Nephron (organoid): ENCODE results near the gene MRPL33.

ENCODE experiments used
- H3K27ac Mint-ChIP-seq, 3 experiments: 2 replicates each; pipeline ENCODE4 v1.8.0; 2020; ENCODE audit warnings: mixed read lengths in 3 of 3, mild to moderate bottlenecking in 2 of 3, moderate library complexity in 1 of 3
- H3K27me3 Mint-ChIP-seq: 2 replicates; pipeline ENCODE4 v1.8.0; 2021; ENCODE audit warnings: low read depth, mild to moderate bottlenecking, moderate library complexity, mixed read lengths
- H3K36me3 Mint-ChIP-seq: 2 replicates; pipeline ENCODE4 v1.8.0; 2020; ENCODE audit warnings: low read depth, mixed read lengths
- H3K4me1 Mint-ChIP-seq: 2 replicates; pipeline ENCODE4 v1.8.0; 2020; ENCODE audit warnings: mixed read lengths
- H3K4me3 Mint-ChIP-seq, 3 experiments: 2 replicates each; pipeline ENCODE4 v1.8.0; 2020; ENCODE audit warnings: mild to moderate bottlenecking in 3 of 3, mixed read lengths in 3 of 3, moderate library complexity in 2 of 3
- H3K9me3 Mint-ChIP-seq: 2 replicates; pipeline ENCODE4 v1.8.0; 2020; ENCODE audit warnings: mixed read lengths
- TF ChIP-seq, protein P1 (sequence below), 3 experiments: fragments of 200-600 bp; sonication (generic); IDR thresholded peaks; one replicate each; pipeline ENCODE4 v1.5.0; 2021; ENCODE audit warnings: antibody characterized with exemption in 3 of 3; ENCODE audit not compliant: unreplicated experiment in 3 of 3

The MRPL33 gene

DNA sequence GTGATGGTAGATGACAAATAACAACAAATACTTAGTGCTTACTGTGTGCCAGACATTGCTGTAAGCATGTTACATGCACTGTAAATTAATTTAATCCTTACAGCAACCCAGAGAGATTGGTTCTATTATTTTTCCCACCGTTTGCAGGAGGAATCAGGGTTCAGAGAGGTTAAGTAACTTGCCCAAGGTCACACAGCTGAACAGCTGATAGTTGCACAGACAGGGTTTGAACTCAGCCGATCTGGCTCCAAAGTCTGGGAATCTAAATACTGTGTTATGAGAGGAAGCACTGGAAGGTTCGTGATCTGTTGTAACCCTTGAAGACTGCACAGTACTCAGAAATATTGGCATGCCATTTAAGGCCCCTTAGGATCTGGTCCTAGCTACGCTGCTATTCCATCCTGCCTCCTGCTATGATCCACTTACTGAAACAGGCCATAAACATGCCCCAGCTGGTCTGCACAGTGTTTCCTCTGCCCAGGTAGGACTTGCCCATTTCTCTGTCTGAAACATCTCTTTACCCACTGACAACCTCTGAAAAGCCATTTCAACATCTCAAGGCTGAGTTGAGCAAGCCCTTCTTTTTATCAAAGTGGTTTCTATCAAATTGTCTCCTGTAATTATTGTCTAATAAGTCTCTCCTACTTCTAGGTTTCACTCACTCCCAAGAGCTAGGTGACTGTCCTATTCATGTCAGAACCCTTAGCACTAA, 40.4 kb upstream of the MRPL33 start:
- H3K36me3 Mint-ChIP-seq, result no peaks in the 10 kb centered on the region
- H3K4me1 Mint-ChIP-seq, result peaks cover 15% of the 10 kb centered on the region
- H3K9me3 Mint-ChIP-seq, result no peaks in the 10 kb centered on the region
- H3K27me3 Mint-ChIP-seq, result no peaks in the 10 kb centered on the region
- TF ChIP-seq, protein P1, sequence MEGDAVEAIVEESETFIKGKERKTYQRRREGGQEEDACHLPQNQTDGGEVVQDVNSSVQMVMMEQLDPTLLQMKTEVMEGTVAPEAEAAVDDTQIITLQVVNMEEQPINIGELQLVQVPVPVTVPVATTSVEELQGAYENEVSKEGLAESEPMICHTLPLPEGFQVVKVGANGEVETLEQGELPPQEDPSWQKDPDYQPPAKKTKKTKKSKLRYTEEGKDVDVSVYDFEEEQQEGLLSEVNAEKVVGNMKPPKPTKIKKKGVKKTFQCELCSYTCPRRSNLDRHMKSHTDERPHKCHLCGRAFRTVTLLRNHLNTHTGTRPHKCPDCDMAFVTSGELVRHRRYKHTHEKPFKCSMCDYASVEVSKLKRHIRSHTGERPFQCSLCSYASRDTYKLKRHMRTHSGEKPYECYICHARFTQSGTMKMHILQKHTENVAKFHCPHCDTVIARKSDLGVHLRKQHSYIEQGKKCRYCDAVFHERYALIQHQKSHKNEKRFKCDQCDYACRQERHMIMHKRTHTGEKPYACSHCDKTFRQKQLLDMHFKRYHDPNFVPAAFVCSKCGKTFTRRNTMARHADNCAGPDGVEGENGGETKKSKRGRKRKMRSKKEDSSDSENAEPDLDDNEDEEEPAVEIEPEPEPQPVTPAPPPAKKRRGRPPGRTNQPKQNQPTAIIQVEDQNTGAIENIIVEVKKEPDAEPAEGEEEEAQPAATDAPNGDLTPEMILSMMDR (IDR thresholded peaks at IDR 0.05; ENCODE audit: unreplicated experiment in 3 of 3), result no peak
- H3K4me3 Mint-ChIP-seq, result no peak overlapping the region
- H3K27ac Mint-ChIP-seq, result peak overlapping the region; percentile 19 to 61 (median 37)

DNA sequence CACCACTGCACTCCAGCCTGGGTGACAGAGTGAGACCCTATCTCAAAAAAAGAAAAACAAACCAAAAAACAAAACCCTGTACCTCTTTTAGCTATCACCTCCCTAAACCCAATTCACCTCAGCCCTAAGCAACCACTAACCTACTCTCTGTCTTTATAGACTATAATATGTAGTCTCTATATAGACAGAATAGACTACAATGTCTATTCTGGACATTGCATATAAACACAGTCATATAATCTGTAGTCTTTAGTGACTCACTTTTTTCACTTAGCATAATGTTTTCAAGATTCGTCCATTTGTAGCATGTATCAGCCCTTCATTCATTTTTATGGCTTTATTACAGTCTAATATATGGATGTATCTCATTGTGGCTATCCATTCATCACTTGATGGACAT, 37.2 kb upstream of the MRPL33 start:
- H3K4me1 Mint-ChIP-seq, result peaks cover 9% of the 10 kb centered on the region

DNA sequence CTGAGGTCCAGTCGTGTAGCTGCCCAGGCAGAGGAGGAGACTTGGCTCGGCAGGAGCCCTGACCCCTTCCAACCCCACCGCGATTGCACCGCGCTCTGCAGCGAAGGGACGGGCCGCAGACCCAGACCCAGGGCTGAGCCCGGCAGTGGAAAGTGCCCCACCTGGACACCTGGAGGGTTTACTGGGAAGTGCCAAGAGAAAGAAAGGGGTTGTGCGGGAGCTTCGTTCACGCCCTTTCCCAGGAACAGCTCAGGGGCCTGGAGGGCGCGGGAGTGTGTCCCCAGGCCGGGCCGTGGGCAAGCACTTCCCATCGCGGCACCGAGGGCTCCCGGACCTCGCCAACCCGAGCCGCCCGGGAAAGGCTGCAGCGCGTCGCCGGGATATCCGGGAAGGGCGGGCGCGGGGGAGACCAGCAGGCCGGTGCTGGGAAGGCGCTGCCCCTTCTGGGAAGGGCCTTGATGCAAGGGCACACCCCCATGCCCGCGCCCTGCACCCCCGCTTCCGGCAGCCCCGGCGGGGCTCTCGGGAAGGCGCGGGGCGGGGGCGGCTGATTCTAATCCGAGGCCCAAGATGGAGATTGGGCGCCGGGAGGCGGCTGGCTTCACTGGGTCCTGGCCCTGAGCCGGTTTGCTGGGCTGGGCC, 36.1 kb upstream of the MRPL33 start:
- H3K9me3 Mint-ChIP-seq, result peaks cover 6% of the 10 kb centered on the region
- peak overlapping the region; percentile 20 to 82 (median 48) for H3K27ac Mint-ChIP-seq
- H3K4me1 Mint-ChIP-seq, result peaks cover 9% of the 10 kb centered on the region
- TF ChIP-seq, protein P1 (IDR thresholded peaks at IDR 0.05; ENCODE audit: unreplicated experiment in 3 of 3), result no peak
- no peaks in the 10 kb centered on the region for H3K36me3 Mint-ChIP-seq
- H3K27me3 Mint-ChIP-seq, result peaks cover 6% of the 10 kb centered on the region
- peak overlapping the region; percentile 74 to 78 (median 77) for H3K4me3 Mint-ChIP-seq

More for the DNA sequence above, 37.2 kb upstream of the MRPL33 start:
- H3K4me3 Mint-ChIP-seq, result peak overlapping the region in 1 of 3 experiments; percentile 16
- H3K27me3 Mint-ChIP-seq, result peaks cover 6% of the 10 kb centered on the region
- H3K36me3 Mint-ChIP-seq, result no peaks in the 10 kb centered on the region
- peaks cover 6% of the 10 kb centered on the region for H3K9me3 Mint-ChIP-seq
- TF ChIP-seq, protein P1 (IDR thresholded peaks at IDR 0.05; ENCODE audit: unreplicated experiment in 3 of 3), result no peak
- peak overlapping the region in 2 of 3 experiments; percentile 50 to 82 for H3K27ac Mint-ChIP-seq

DNA sequence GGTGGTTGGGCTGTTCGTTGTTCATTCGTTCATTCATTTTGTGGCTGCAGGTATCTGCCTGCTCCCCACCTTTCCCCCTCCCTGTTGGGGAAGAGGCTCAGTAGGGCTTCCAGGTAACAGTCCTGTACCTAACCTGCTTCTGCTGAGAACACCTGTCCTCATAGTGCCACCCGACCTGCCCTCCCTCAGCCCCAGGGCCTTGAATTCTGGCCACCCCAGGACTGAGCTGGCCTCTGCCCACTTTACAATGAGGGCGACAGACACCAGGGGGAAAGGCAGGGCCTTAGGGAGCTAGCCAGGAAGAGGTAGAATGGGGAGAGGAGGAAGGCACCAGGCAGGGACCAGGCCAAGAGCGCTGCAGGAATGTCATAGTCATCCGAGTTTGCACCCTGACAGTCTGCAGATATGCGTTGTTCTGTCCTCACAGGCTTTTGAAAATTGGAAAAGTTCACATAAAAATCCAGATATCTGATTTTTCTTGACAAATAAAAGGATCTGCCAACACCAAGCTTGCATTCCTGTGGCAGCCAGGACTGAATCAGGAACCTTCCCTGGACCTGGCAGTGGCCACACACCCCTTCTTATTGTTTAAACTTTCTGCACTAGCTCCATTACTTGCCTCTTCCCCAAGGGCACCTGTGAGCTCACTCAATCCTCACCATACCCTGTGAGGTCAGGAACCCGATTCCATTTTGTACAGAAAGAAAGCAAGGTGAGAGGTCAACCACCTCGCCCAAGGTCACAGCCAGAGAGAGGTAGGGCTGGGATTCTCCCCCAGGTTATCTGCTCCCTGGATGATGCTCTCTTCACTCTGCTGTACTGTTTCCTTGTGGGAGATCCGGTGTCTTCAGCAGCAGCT, 35.3 kb upstream of the MRPL33 start:
- Mint-ChIP-seq H3K4me1 (peaks cover 9% of the 10 kb centered on the region), H3K36me3 (no peaks in the 10 kb centered on the region), H3K9me3 (peaks cover 12% of the 10 kb centered on the region), H3K27me3 (peaks cover 6% of the 10 kb centered on the region), H3K4me3 (peak overlapping the region; percentile 6 to 32 (median 21)), H3K27ac (peak overlapping the region in 2 of 3 experiments; percentile 44 to 82)
- TF ChIP-seq, protein P1 (IDR thresholded peaks at IDR 0.05; ENCODE audit: unreplicated experiment in 3 of 3), result no peak

DNA sequence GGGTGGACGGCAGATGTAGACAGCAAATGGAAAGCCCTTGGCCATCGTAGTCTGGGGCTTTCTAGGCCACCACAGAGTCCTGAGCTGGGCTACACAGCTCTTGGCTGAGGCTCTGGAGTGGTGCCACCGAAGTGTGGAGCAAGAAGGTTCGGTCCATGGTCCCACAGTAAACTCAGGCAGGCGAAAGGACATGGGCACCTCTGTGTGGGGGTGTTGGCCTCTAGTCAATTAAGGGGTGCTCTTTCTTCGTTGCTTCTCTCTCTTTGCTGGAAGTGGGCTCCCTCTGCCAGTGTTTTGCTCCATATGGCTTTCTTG, 34.7 kb upstream of the MRPL33 start:
- peak overlapping the region; percentile 32 to 64 (median 51) for H3K4me3 Mint-ChIP-seq
- H3K9me3 Mint-ChIP-seq, result peaks cover 17% of the 10 kb centered on the region
- peaks cover 9% of the 10 kb centered on the region for H3K4me1 Mint-ChIP-seq
- no peaks in the 10 kb centered on the region for H3K36me3 Mint-ChIP-seq
- TF ChIP-seq, protein P1 (IDR thresholded peaks at IDR 0.05; ENCODE audit: unreplicated experiment in 3 of 3), result no peak
- peak overlapping the region; percentile 25 to 82 (median 58) for H3K27ac Mint-ChIP-seq
- peaks cover 6% of the 10 kb centered on the region for H3K27me3 Mint-ChIP-seq
